ENCODE data around the gene PI4KA.

- TF ChIP-seq CTCF (conservative IDR thresholded peaks at IDR 0.05 in 1 of 2, IDR thresholded peaks at IDR 0.05 in 1 of 2; ENCODE audit: extremely low read depth in 1 of 2, insufficient read depth in 1 of 2, low read depth in 1 of 2, low read length in 2 of 2) (no peak), EZH2 (IDR thresholded peaks at IDR 0.05; ENCODE audit: borderline replicate concordance, low read length) (no peak)
Measured at GRCh38 chr22:20809538-20810185, 48.9 kb downstream of the PI4KA start.

Measured in mammary epithelial cell (primary cell).